Lower leg skin (tissue), 3 donors: Measurements from ENCODE around the gene CCDC150.

Experiments used
- POLR2A ChIP-seq, 2 donors: fragments of 450-650 bp; IDR thresholded peaks; one replicate each; pipeline ENCODE4 v1.6.1; 2016 to 2017; ENCODE audit warnings: antibody characterized with exemption in 2 of 2, mild to moderate bottlenecking in 1 of 2, moderate library complexity in 1 of 2
- TF ChIP-seq, protein P1 (sequence below), 3 donors: fragments of 450-650 bp; IDR thresholded peaks; one replicate each; pipeline ENCODE4 v1.5.1; 2016; ENCODE audit warnings: antibody characterized with exemption in 3 of 3, mild to moderate bottlenecking in 3 of 3, moderate library complexity in 2 of 3

DNA sequence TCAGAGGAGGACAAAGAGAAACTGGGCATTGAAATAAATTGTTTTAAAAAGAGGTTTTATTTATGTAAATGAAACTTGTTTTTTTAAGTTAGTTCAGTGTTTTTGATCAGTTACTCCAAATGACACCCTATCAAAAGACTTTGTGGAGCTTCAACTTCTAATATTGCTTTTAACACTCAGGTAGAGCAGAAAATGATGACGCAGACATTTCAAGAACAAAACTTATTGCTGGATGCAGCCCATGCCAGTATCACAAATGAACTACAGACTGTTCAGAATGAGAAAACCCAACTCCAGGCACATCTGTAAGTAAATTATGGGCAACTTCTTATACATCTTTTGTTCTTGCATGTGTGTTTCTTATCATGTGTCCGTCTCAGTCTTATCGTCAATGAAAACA lies 36.4 kb downstream of the CCDC150 start:
- TF ChIP-seq, protein P1, sequence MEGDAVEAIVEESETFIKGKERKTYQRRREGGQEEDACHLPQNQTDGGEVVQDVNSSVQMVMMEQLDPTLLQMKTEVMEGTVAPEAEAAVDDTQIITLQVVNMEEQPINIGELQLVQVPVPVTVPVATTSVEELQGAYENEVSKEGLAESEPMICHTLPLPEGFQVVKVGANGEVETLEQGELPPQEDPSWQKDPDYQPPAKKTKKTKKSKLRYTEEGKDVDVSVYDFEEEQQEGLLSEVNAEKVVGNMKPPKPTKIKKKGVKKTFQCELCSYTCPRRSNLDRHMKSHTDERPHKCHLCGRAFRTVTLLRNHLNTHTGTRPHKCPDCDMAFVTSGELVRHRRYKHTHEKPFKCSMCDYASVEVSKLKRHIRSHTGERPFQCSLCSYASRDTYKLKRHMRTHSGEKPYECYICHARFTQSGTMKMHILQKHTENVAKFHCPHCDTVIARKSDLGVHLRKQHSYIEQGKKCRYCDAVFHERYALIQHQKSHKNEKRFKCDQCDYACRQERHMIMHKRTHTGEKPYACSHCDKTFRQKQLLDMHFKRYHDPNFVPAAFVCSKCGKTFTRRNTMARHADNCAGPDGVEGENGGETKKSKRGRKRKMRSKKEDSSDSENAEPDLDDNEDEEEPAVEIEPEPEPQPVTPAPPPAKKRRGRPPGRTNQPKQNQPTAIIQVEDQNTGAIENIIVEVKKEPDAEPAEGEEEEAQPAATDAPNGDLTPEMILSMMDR (IDR thresholded peaks at IDR 0.05), result no peak
- no peak for TF ChIP-seq POLR2A (IDR thresholded peaks at IDR 0.05)
